Sigmoid colon (tissue), 4 donors: Measurements from ENCODE around the gene CYP24A1.

ENCODE experiments used
- EP300 ChIP-seq, 4 donors: sonication (generic); formaldehyde crosslinking; IDR thresholded peaks; one replicate each; pipeline ENCODE4 v1.6.1; 2017; ENCODE audit warnings: antibody characterized with exemption in 4 of 4
- POLR2A ChIP-seq, 2 donors: fragments of 450-650 bp; IDR thresholded peaks; one replicate each; pipeline ENCODE4 v1.6.1; 2016; ENCODE audit warnings: antibody characterized with exemption in 2 of 2, mild to moderate bottlenecking in 2 of 2, moderate library complexity in 2 of 2
- POLR2AphosphoS5 ChIP-seq, 4 donors: sonication (generic); formaldehyde crosslinking; IDR thresholded peaks; one replicate each; pipeline ENCODE4 v1.6.1; 2017; ENCODE audit warnings: antibody characterized with exemption in 4 of 4
- TF ChIP-seq, protein P1 (sequence below), 4 experiments: fragments of 450-650 bp in 3 of 4; fragments of 200-600 bp in 1 of 4; IDR thresholded peaks; one replicate each; pipeline ENCODE4 v1.5.1; 2016 to 2019; ENCODE audit warnings: antibody characterized with exemption in 4 of 4, mild to moderate bottlenecking in 3 of 4, moderate library complexity in 2 of 4

DNA sequence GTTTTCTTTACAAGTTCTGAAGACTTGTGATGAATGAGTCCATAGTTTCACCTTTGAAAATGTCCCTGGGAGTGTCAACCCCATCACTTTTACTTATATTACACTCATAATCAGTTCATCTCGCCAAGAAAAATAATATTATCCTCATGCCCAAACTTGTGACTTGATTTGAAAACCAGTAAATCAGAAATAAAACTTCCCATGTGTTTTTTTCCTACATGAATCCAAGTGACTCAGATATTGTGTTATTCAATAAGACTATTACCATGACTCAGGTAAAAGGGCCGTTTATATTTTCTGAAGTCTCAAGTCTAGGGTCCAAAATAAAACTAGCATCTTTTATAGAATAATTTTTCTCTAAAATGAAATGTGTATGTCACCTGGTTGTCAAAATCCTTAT, 15.8 kb upstream of the CYP24A1 start:
- TF ChIP-seq, protein P1, sequence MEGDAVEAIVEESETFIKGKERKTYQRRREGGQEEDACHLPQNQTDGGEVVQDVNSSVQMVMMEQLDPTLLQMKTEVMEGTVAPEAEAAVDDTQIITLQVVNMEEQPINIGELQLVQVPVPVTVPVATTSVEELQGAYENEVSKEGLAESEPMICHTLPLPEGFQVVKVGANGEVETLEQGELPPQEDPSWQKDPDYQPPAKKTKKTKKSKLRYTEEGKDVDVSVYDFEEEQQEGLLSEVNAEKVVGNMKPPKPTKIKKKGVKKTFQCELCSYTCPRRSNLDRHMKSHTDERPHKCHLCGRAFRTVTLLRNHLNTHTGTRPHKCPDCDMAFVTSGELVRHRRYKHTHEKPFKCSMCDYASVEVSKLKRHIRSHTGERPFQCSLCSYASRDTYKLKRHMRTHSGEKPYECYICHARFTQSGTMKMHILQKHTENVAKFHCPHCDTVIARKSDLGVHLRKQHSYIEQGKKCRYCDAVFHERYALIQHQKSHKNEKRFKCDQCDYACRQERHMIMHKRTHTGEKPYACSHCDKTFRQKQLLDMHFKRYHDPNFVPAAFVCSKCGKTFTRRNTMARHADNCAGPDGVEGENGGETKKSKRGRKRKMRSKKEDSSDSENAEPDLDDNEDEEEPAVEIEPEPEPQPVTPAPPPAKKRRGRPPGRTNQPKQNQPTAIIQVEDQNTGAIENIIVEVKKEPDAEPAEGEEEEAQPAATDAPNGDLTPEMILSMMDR (IDR thresholded peaks at IDR 0.05) = no peak
- no peak for TF ChIP-seq POLR2A (IDR thresholded peaks at IDR 0.05)
- TF ChIP-seq POLR2AphosphoS5 (IDR thresholded peaks at IDR 0.05) = no peak
- TF ChIP-seq EP300 (IDR thresholded peaks at IDR 0.05) = no peak
